Neural cell (in vitro differentiated cells): Measurements from ENCODE around the gene PFKFB3. TPM values are rescaled to one million over a fixed set of nuclear protein-coding genes. Genes with fewer than 3 reads are reported as not detected.
"Not testable (repeated sequence)": the region's sequence is repeated elsewhere in the genome, so short reads cannot be mapped to it uniquely, and the experiment has no call there.

Experiments
- H2AFZ ChIP-seq: fragments of 200-600, 300-800 bp; sonication (generic), shearing (Covaris generic); 2 replicates; pipeline ENCODE4 v1.6.0; 2014; ENCODE audit warnings: low read depth, mild to moderate bottlenecking, antibody characterized with exemption, low read length, moderate library complexity
- H3F3A ChIP-seq: fragments of 200-600 bp; shearing (Covaris generic); 2 replicates; pipeline ENCODE4 v1.6.1; 2016; ENCODE audit warnings: mild to moderate bottlenecking, moderate library complexity, mixed read lengths, antibody characterized with exemption, low read length; ENCODE audit not compliant: insufficient read depth, poor library complexity, severe bottlenecking
- H3K27ac ChIP-seq: fragments of 200-600, 300-800 bp; sonication (generic), shearing (Covaris generic); 2 replicates; pipeline ENCODE4 v1.5.1; 2014; ENCODE audit warnings: mild to moderate bottlenecking, low read length, moderate library complexity
- H3K27me3 ChIP-seq: fragments of 300-800, 200-600 bp; sonication (generic), shearing (Covaris generic); 2 replicates; pipeline ENCODE4 v1.6.0; 2014; ENCODE audit warnings: mild to moderate bottlenecking, low read depth, low read length, moderate library complexity; ENCODE audit not compliant: insufficient read depth
- H3K36me3 ChIP-seq: fragments of 300-800, 200-600 bp; sonication (generic), shearing (Covaris generic); 2 replicates; pipeline ENCODE4 v1.5.1; 2014; ENCODE audit warnings: mild to moderate bottlenecking, antibody characterized with exemption, low read length, moderate library complexity; ENCODE audit not compliant: insufficient read depth
- H3K4me2 ChIP-seq: fragments of 300-800, 200-600 bp; sonication (generic), shearing (Covaris generic); 2 replicates; pipeline ENCODE4 v1.6.0; 2014; ENCODE audit warnings: mild to moderate bottlenecking, low read length
- H3K4me3 ChIP-seq: fragments of 300-800, 200-600 bp; sonication (generic), shearing (Covaris generic); 2 replicates; pipeline ENCODE4 v1.5.1; 2014; ENCODE audit warnings: mild to moderate bottlenecking, low read length, moderate library complexity
- H3K79me2 ChIP-seq: fragments of 200-600 bp; shearing (Covaris generic); replicated peaks from 2 replicates; pipeline ENCODE4 v1.6.0; 2014; ENCODE audit warnings: mild to moderate bottlenecking, low read length, moderate library complexity; ENCODE audit not compliant: insufficient read depth
- H3K9ac ChIP-seq: fragments of 300-800, 200-600 bp; sonication (generic), shearing (Covaris generic); 2 replicates; pipeline ENCODE4 v1.6.1; 2016; ENCODE audit warnings: mild to moderate bottlenecking, low read length, mixed read lengths
- H3K9me2 ChIP-seq: fragments of 200-600 bp; shearing (Covaris generic); 2 replicates; pipeline ENCODE4 v1.6.1; 2016; ENCODE audit warnings: mild to moderate bottlenecking, low read length, mixed read lengths; ENCODE audit not compliant: insufficient read depth
- H3K9me3 ChIP-seq: fragments of 200-600, 300-800 bp; sonication (generic), shearing (Covaris generic); 2 replicates; pipeline ENCODE4 v1.6.1; 2016; ENCODE audit warnings: mild to moderate bottlenecking, mixed run types, low read length, moderate library complexity, mixed read lengths
- H4K20me1 ChIP-seq: fragments of 200-600 bp; shearing (Covaris generic); 2 replicates; pipeline ENCODE4 v1.6.1; 2016; ENCODE audit warnings: mild to moderate bottlenecking, mixed run types; ENCODE audit not compliant: insufficient read depth
- EP300 ChIP-seq: fragments of 450-650 bp; conservative IDR thresholded peaks from 2 replicates; pipeline ENCODE4 v1.6.1; 2014; ENCODE audit warnings: antibody characterized with exemption, mild to moderate bottlenecking, moderate library complexity; ENCODE audit not compliant: poor library complexity, severe bottlenecking
- EZH2 ChIP-seq: fragments of 200-600, 300-800 bp; shearing (Covaris generic), sonication (generic); IDR thresholded peaks from 2 replicates; pipeline ENCODE4 v1.6.1; 2014; ENCODE audit warnings: antibody characterized with exemption, low read length, borderline replicate concordance, mild to moderate bottlenecking; ENCODE audit not compliant: insufficient read depth, poor library complexity, severe bottlenecking
- MXI1 ChIP-seq: fragments of 450-650 bp; conservative IDR thresholded peaks from 2 replicates; pipeline ENCODE4 v1.6.1; 2014; ENCODE audit warnings: antibody characterized with exemption, mild to moderate bottlenecking; ENCODE audit not compliant: poor library complexity, severe bottlenecking
- POLR2AphosphoS5 ChIP-seq: IDR thresholded peaks from 2 replicates; pipeline ENCODE4 v1.6.1; 2012
- RAD21 ChIP-seq: fragments of 450-650 bp; conservative IDR thresholded peaks from 2 replicates; pipeline ENCODE4 v1.6.1; 2014; ENCODE audit warnings: antibody characterized with exemption, mild to moderate bottlenecking, moderate library complexity
- SMC3 ChIP-seq: fragments of 450-650 bp; conservative IDR thresholded peaks from 2 replicates; pipeline ENCODE4 v1.6.1; 2014; ENCODE audit warnings: antibody characterized with exemption, mild to moderate bottlenecking, moderate library complexity; ENCODE audit not compliant: poor library complexity
- TAF1 ChIP-seq: IDR thresholded peaks from 2 replicates; pipeline ENCODE4 v1.6.1; 2012; ENCODE audit warnings: low read depth
- polyA plus RNA-seq: library from polyadenylated mRNA; depleted of rRNA; stranded (reverse); fragments of >200 nt; gene quantifications from 2 replicates; pipeline ENCODE4 v1.2.3, GENCODE V29; 2014
- TF ChIP-seq, protein P1 (sequence below): fragments of 450-650 bp; IDR thresholded peaks from 2 replicates; pipeline ENCODE4 v1.5.1; 2014; ENCODE audit warnings: antibody characterized with exemption, mild to moderate bottlenecking, moderate library complexity; ENCODE audit not compliant: poor library complexity, severe bottlenecking
- TF ChIP-seq, protein P2 (sequence below): IDR thresholded peaks from 2 replicates; pipeline ENCODE4 v1.6.1; 2012; ENCODE audit warnings: borderline replicate concordance

Gene PFKFB3
- polyA plus RNA-seq, 1 donor from 2014 or later = 33.4 TPM

- Histone ChIP-seq H2AFZ (no peak overlapping the region), H3K9me2 (no peaks in the 10 kb centered on the region), H3K4me2 (no peak overlapping the region), H3K27ac (no peak overlapping the region), H3K4me3 (no peak overlapping the region), H3K27me3 (no peaks in the 10 kb centered on the region), H3F3A (no peaks in the 10 kb centered on the region), H3K79me2 (no peaks in the 10 kb centered on the region), H4K20me1 (no peaks in the 10 kb centered on the region), H3K9me3 (no peaks in the 10 kb centered on the region), H3K9ac (no peak overlapping the region), H3K36me3 (no peaks in the 10 kb centered on the region)
- TF ChIP-seq SMC3 (no peak), RAD21 (no peak), TAF1 (no peak), MXI1 (no peak), POLR2AphosphoS5 (no peak), EP300 (no peak), EZH2 (no peak)
- TF ChIP-seq, protein P1, sequence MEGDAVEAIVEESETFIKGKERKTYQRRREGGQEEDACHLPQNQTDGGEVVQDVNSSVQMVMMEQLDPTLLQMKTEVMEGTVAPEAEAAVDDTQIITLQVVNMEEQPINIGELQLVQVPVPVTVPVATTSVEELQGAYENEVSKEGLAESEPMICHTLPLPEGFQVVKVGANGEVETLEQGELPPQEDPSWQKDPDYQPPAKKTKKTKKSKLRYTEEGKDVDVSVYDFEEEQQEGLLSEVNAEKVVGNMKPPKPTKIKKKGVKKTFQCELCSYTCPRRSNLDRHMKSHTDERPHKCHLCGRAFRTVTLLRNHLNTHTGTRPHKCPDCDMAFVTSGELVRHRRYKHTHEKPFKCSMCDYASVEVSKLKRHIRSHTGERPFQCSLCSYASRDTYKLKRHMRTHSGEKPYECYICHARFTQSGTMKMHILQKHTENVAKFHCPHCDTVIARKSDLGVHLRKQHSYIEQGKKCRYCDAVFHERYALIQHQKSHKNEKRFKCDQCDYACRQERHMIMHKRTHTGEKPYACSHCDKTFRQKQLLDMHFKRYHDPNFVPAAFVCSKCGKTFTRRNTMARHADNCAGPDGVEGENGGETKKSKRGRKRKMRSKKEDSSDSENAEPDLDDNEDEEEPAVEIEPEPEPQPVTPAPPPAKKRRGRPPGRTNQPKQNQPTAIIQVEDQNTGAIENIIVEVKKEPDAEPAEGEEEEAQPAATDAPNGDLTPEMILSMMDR = no peak
- TF ChIP-seq, protein P2, sequence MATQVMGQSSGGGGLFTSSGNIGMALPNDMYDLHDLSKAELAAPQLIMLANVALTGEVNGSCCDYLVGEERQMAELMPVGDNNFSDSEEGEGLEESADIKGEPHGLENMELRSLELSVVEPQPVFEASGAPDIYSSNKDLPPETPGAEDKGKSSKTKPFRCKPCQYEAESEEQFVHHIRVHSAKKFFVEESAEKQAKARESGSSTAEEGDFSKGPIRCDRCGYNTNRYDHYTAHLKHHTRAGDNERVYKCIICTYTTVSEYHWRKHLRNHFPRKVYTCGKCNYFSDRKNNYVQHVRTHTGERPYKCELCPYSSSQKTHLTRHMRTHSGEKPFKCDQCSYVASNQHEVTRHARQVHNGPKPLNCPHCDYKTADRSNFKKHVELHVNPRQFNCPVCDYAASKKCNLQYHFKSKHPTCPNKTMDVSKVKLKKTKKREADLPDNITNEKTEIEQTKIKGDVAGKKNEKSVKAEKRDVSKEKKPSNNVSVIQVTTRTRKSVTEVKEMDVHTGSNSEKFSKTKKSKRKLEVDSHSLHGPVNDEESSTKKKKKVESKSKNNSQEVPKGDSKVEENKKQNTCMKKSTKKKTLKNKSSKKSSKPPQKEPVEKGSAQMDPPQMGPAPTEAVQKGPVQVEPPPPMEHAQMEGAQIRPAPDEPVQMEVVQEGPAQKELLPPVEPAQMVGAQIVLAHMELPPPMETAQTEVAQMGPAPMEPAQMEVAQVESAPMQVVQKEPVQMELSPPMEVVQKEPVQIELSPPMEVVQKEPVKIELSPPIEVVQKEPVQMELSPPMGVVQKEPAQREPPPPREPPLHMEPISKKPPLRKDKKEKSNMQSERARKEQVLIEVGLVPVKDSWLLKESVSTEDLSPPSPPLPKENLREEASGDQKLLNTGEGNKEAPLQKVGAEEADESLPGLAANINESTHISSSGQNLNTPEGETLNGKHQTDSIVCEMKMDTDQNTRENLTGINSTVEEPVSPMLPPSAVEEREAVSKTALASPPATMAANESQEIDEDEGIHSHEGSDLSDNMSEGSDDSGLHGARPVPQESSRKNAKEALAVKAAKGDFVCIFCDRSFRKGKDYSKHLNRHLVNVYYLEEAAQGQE = no peak
Observed at GRCh38 chr10:6282454-6282958, 79.8 kb downstream of the PFKFB3 start.

DNA sequence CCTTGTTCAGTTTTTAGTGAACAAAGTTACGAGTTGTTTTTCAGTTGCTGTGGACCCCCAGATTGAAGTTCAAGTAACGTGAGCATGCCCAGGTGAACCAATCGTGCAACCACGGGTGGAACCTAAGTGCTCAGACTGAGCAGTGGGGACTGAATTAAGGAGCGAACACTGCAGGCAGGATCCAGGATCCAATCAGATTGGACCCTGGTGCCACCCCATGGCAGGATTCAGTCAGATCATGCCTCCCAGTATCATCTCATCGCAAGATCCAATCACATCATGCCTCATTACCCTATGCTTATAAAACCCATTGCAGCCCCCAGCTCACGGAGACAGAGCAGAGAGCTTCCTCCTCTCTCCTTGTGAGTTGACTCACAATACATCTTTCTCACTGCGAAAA is 80.9 kb downstream of the PFKFB3 start:
- TF ChIP-seq SMC3 (no peak), EZH2 (no peak), EP300 (no peak), TAF1 (no peak), MXI1 (no peak), RAD21 (no peak), POLR2AphosphoS5 (no peak)
- TF ChIP-seq, protein P2 = no peak
- TF ChIP-seq, protein P1 = no peak
- Histone ChIP-seq H3K9me3 (no peaks in the 10 kb centered on the region), H2AFZ (no peak overlapping the region), H3K36me3 (no peaks in the 10 kb centered on the region), H4K20me1 (no peaks in the 10 kb centered on the region), H3K27me3 (no peaks in the 10 kb centered on the region), H3K4me3 (no peak overlapping the region), H3K4me2 (no peak overlapping the region), H3F3A (no peaks in the 10 kb centered on the region), H3K9me2 (no peaks in the 10 kb centered on the region), H3K27ac (no peak overlapping the region), H3K9ac (no peak overlapping the region), H3K79me2 (no peaks in the 10 kb centered on the region)

DNA sequence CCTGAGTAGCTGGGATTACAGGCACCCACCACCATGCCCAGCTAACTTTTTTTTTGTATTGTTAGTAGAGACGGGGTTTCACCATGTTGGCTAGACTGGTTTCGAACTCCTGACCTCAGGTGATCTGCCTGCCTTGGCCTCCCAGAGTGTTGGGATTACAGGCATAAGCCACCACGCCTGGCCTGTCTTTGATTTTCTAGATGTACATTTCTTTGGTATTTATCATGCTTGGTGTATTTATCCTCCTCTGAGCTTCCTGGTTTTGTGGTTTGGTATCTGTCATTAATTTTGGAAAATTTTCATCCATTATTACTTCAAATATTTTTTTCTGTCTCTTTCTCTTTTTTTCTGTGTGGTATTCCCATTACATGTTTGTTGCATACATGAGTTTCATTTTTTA is 87.9 kb downstream of the PFKFB3 start:
- not testable (repeated sequence) for H3K4me3 ChIP-seq, H3K9me3 ChIP-seq, H3K79me2 ChIP-seq, H3K4me2 ChIP-seq, H3K27me3 ChIP-seq, H3K36me3 ChIP-seq, H3K9ac ChIP-seq, H3K9me2 ChIP-seq, H3F3A ChIP-seq, H2AFZ ChIP-seq, H4K20me1 ChIP-seq, H3K27ac ChIP-seq
